HepG2 (cell line): Measurements from ENCODE around the gene CFAP119.

Source experiments
- PAX8 ChIP-seq: sonication (generic); formaldehyde crosslinking; IDR thresholded peaks from 2 replicates; pipeline ENCODE4 v1.8.0; 2022; ENCODE audit warnings: mild to moderate bottlenecking, missing genetic modification reagents, borderline replicate concordance
- POLR2A ChIP-seq, 2 experiments: IDR thresholded peaks; 2 replicates each; pipeline ENCODE4 v1.6.1; 2011; ENCODE audit warnings: low read depth in 2 of 2, low read length in 2 of 2, mild to moderate bottlenecking in 1 of 2, moderate library complexity in 1 of 2; ENCODE audit not compliant: insufficient read depth in 1 of 2
- ZMYM3 ChIP-seq: sonication (generic); formaldehyde crosslinking; IDR thresholded peaks from 2 replicates; pipeline ENCODE4 v1.5.1; 2020; ENCODE audit warnings: mild to moderate bottlenecking, missing genetic modification reagents
- TF ChIP-seq, protein P1 (sequence below): sonication (generic); formaldehyde crosslinking; IDR thresholded peaks from 2 replicates; pipeline ENCODE4 v1.4.0; 2020; ENCODE audit warnings: low read depth, mild to moderate bottlenecking, missing genetic modification reagents

DNA sequence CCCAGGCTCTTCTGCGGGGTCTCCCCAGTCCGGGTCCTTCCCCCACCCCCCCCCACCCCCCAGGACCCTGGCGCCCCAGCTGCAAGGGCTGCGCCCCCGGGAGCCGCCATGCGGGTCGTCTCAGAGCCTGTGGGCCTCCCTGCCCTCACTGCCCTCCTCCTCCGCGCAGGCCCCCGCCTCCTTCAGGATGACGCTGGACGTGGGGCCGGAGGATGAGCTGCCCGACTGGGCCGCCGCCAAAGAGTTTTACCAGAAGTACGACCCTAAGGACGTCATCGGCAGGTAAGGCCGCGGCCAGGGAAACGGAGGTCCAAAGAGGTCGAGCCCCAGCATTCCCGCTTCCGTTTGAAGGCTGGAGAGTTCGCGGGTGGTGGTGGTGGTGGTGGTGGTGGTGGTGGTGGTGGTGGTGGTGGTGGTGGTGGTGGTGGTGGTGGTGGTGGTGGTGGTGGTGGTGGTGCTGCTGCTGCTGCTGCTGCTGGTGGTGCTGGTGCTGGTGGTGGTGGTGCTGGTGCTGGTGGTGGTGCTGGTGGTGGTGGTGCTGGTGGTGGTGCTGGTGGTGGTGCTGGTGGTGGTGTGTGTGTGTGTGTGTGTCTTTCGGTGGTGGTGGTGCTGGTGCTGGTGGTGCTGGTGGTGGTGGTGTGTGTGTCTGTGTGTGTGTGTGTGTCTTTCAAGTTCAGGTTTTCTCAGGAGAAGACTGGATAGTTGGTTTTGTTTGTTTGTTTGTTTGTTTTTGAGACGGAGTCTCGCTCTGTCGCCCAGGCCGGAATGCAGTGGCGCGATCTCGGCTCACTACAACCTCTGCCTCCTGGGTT, 13.0 kb downstream of the CFAP119 start:
- TF ChIP-seq, protein P1, sequence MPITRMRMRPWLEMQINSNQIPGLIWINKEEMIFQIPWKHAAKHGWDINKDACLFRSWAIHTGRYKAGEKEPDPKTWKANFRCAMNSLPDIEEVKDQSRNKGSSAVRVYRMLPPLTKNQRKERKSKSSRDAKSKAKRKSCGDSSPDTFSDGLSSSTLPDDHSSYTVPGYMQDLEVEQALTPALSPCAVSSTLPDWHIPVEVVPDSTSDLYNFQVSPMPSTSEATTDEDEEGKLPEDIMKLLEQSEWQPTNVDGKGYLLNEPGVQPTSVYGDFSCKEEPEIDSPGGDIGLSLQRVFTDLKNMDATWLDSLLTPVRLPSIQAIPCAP (CRISPR knock-in tag), result no peak
- no peak for TF ChIP-seq ZMYM3 (CRISPR knock-in tag)
- no peak for TF ChIP-seq PAX8 (CRISPR knock-in tag)
- TF ChIP-seq POLR2A (IDR thresholded peaks at IDR 0.05; ENCODE audit: insufficient read depth in 1 of 2, low read depth in 2 of 2, low read length in 2 of 2), result no peak
